ENCODE measurements around the gene RGP1. TPM values are rescaled to one million over a fixed set of nuclear protein-coding genes. Genes with fewer than 3 reads are reported as not detected.

RGP1 gene
- total RNA-seq, 1 experiment from 2014 or later: 13.4 TPM

DNA sequence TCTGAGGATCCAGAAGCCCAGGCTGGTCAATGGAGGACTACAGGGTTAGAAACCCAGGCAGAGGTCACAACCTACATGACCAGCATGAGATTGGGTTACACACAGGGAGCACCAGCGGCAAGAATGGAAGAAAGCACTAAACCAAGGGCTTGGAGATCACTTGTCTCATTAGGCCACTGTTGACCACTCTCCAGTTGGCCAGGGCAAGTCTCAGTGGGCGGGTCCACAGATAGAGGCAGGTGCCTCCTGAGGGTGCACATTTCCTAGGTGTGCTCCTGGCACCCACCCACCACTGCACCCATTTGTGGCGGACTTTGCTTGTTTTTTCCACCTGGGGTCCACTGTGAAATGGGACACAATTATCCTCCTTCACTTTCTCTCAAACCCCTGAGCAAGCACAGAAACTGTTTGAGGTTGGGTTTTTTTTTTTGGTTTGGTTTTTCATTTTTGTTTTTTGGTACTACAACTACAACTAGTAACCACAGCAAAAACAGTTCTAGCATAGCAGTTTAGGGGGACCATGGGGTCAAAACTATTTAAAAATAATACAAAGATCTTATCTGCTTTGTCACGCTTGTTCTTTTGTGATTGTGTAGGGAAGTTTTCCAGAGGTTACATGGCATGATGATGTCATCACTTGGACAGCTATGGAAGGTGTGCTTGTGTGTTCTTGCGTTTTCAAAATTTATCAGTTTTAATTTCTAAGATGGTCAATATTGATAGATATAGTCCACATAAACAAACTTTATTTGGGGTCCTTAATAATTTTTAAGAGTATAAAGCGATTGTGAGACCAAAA, 48.4 kb downstream of the RGP1 start:
- H4K20me1 ChIP-seq (ENCODE audit: insufficient read depth, low read depth, low read length): no peaks in the 10 kb centered on the region

DNA sequence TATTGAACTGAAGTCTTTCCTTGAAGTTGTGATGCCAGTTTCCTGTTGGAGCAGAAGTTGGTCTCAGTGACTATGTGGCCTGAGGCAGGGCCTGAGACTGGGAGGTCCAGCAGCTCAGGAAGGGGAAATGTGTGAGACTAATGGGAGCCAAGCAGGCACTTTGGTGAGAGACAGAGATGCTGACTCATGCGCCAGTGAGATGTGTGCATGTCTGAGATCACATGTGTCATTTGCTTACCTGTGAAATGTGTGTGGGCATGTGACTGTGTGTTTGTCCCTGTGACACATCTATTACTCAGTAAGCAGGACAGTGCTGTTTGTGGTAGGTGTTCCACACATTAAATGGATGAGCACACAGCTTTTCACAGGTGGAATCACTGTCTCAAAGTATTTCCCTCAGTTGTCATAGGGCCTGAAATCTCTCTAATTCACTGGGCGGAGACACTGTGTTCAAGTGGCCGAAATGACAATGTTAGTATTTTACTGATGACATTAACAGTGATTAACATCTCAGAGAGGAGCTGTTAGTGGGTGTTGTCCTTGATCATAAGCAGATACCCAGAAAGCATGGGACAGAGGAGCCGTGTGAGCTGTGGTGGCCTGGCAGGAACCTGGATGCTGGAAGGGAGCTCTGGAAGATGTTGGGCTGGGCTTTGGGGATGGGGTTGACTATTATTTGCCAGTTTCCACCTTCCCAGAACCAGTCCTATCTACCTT, 49.7 kb downstream of the RGP1 start:
- no peak overlapping the region for H3K4me2 ChIP-seq (ENCODE audit: low read depth, low read length, poor library complexity, severe bottlenecking)
- no peak for DNase-seq

More for the DNA sequence above, 48.4 kb downstream of the RGP1 start:
- Histone ChIP-seq H3K9ac (ENCODE audit: low read length) (no peak overlapping the region), H3K27me3 (ENCODE audit: low read length) (no peaks in the 10 kb centered on the region), H3K27ac (ENCODE audit: low read length) (no peak overlapping the region), H3K4me2 (ENCODE audit: low read depth, low read length, poor library complexity, severe bottlenecking) (no peak overlapping the region), H3K79me2 (ENCODE audit: low read length) (no peaks in the 10 kb centered on the region), H3K9me2 (replicated peaks; ENCODE audit: insufficient read depth, low read length) (no peaks in the 10 kb centered on the region), H3K4me3 (ENCODE audit: low read length) (no peak overlapping the region), H3K36me3 (ENCODE audit: insufficient read depth, low read length) (peaks cover 6% of the 10 kb centered on the region; the same call in 1 of the 2 replicates), H2AFZ (ENCODE audit: low read length) (no peak overlapping the region), H3K4me1 (ENCODE audit: low read length) (no peaks in the 10 kb centered on the region), H3K9me3 (ENCODE audit: low read length) (no peaks in the 10 kb centered on the region)
- DNase-seq: no peak

DNA sequence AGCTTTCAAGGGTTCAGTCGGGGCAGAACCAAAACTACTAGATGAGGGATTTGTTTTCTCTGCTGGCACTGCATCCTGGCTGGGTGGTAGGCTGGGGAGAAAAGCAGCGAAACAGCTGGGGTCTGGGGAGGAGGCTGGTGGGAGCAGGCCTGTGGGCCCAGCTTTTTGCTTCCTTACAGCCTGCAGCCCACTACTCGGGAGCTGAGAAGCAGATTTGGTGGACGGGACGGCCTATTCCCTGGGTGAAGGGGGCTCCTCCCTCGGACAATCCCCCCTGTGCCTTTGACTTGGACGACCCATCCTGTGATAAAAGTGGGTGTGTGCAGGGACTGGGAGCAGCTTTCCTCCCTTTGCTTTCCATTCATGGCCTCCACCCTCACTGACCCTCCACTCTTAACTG, 51.4 kb downstream of the RGP1 start:
- DNase-seq: no peak
- Histone ChIP-seq H3K4me3 (ENCODE audit: low read length) (no peak overlapping the region), H3K4me2 (ENCODE audit: low read depth, low read length, poor library complexity, severe bottlenecking) (no peak overlapping the region), H3K27me3 (ENCODE audit: low read length) (no peaks in the 10 kb centered on the region), H3K79me2 (ENCODE audit: low read length) (no peaks in the 10 kb centered on the region), H3K9me2 (replicated peaks; ENCODE audit: insufficient read depth, low read length) (no peaks in the 10 kb centered on the region), H3K36me3 (ENCODE audit: insufficient read depth, low read length) (peaks cover 11% of the 10 kb centered on the region; the same call in 1 of the 2 replicates), H3K9me3 (ENCODE audit: low read length) (no peaks in the 10 kb centered on the region), H2AFZ (ENCODE audit: low read length) (no peak overlapping the region), H3K9ac (ENCODE audit: low read length) (no peak overlapping the region), H4K20me1 (ENCODE audit: insufficient read depth, low read depth, low read length) (no peaks in the 10 kb centered on the region), H3K4me1 (ENCODE audit: low read length) (no peaks in the 10 kb centered on the region), H3K27ac (ENCODE audit: low read length) (no peak overlapping the region)

More for the DNA sequence above, 49.7 kb downstream of the RGP1 start:
- Histone ChIP-seq H3K4me1 (ENCODE audit: low read length) (no peaks in the 10 kb centered on the region), H3K36me3 (ENCODE audit: insufficient read depth, low read length) (peaks cover 11% of the 10 kb centered on the region; the same call in 1 of the 2 replicates), H3K79me2 (ENCODE audit: low read length) (no peaks in the 10 kb centered on the region), H3K9ac (ENCODE audit: low read length) (no peak overlapping the region), H3K4me3 (ENCODE audit: low read length) (no peak overlapping the region), H3K27me3 (ENCODE audit: low read length) (no peaks in the 10 kb centered on the region), H3K9me2 (replicated peaks; ENCODE audit: insufficient read depth, low read length) (no peaks in the 10 kb centered on the region), H2AFZ (ENCODE audit: low read length) (no peak overlapping the region), H3K9me3 (ENCODE audit: low read length) (no peaks in the 10 kb centered on the region), H3K27ac (ENCODE audit: low read length) (no peak overlapping the region), H4K20me1 (ENCODE audit: insufficient read depth, low read depth, low read length) (no peaks in the 10 kb centered on the region)

DNA sequence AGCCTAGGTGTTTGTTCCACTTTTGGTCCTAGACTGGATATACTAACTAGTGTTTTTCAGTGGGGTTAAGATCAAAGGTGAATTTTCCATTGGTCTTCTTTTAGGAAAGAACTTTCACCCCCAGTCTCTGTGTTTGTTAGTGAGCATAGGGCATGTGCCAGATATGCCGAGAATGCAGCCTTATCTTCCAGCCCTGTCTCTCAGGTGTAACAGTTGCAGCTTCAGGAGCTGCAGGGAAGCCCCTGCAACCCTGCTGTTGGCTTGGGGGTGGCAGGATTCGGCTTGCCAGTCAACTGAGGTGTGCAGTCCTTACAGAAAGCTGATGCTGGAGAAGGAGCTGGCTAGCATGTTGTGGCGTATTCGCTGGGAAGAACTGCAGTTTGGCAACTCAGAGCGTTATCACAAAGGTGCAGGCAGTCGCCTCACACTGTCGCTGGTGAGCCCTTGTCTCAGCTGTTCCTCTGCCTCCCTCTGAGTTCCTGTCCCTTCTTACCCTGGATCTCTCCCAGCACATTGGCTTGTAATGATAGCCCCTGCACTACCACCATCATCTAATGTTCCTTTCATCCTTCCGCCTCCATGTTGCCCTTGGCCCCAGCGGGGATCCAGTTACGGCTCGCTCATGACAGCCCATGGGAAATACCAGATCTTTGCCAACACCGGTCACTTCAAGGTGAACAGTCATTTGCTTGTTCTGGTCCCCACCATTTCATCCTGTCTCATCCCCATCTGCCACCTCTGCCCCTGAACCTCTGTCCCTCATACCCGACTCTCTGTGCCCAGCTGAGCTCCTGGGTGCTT, 52.4 kb downstream of the RGP1 start:
- Histone ChIP-seq H3K9ac (ENCODE audit: low read length) (0 out of 2 replicates have a peak overlapping the region, but pooled peaks have one; percentile 10), H3K4me1 (ENCODE audit: low read length) (no peaks in the 10 kb centered on the region), H3K9me3 (ENCODE audit: low read length) (no peaks in the 10 kb centered on the region), H4K20me1 (ENCODE audit: insufficient read depth, low read depth, low read length) (no peaks in the 10 kb centered on the region), H3K27me3 (ENCODE audit: low read length) (no peaks in the 10 kb centered on the region), H3K36me3 (ENCODE audit: insufficient read depth, low read length) (peaks cover 14% of the 10 kb centered on the region), H2AFZ (ENCODE audit: low read length) (no peak overlapping the region), H3K9me2 (replicated peaks; ENCODE audit: insufficient read depth, low read length) (no peaks in the 10 kb centered on the region), H3K4me2 (ENCODE audit: low read depth, low read length, poor library complexity, severe bottlenecking) (no peak overlapping the region), H3K4me3 (ENCODE audit: low read length) (no peak overlapping the region), H3K79me2 (ENCODE audit: low read length) (no peaks in the 10 kb centered on the region), H3K27ac (ENCODE audit: low read length) (no peak overlapping the region)
- no peak for DNase-seq

DNA sequence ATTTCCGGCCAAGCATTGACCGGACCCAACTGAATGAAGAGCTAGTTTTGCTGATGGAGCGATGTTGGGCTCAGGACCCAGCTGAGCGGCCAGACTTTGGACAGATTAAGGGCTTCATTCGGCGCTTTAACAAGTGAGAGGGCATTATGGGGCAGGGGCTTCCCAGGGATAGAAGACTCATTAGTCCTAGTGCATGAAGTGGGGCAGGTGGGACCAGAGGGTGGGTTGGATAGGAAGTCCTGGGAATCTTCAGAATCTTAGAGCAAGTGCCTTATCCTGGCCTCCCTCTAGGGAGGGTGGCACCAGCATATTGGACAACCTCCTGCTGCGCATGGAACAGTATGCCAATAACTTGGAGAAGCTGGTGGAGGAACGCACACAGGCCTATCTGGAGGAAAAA, 57.0 kb downstream of the RGP1 start:
- no peak overlapping the region for H2AFZ ChIP-seq (ENCODE audit: low read length)
- H3K36me3 ChIP-seq (ENCODE audit: insufficient read depth, low read length): peaks cover 32% of the 10 kb centered on the region
- H3K9me3 ChIP-seq (ENCODE audit: low read length): no peaks in the 10 kb centered on the region
- H3K79me2 ChIP-seq (ENCODE audit: low read length): no peaks in the 10 kb centered on the region
- no peaks in the 10 kb centered on the region for H4K20me1 ChIP-seq (ENCODE audit: insufficient read depth, low read depth, low read length)
- H3K27me3 ChIP-seq (ENCODE audit: low read length): no peaks in the 10 kb centered on the region
- DNase-seq: no peak
- no peak overlapping the region for H3K4me3 ChIP-seq (ENCODE audit: low read length)
- no peak overlapping the region for H3K4me2 ChIP-seq (ENCODE audit: low read depth, low read length, poor library complexity, severe bottlenecking)
- H3K4me1 ChIP-seq (ENCODE audit: low read length): peaks cover 3% of the 10 kb centered on the region
- H3K27ac ChIP-seq (ENCODE audit: low read length): no peak overlapping the region
- no peak overlapping the region for H3K9ac ChIP-seq (ENCODE audit: low read length)
- no peaks in the 10 kb centered on the region for H3K9me2 ChIP-seq (replicated peaks; ENCODE audit: insufficient read depth, low read length)

Small RNA genes within 50 kb of the gene (small RNA-seq; reads per million reads assigned to genes)
- gene MIR6853: not detected

Other genes starting within 250 kb of the RGP1 start
- gene TESK1, start 144.0 kb upstream of the RGP1 start, total RNA-seq (2014; rRNA removed; shearing (Covaris generic); ENCODE audit: low replicate concordance): 20.2 and 30.6 TPM in 2 replicates
- gene CD72, start 130.9 kb upstream of the RGP1 start, total RNA-seq (2014; rRNA removed; shearing (Covaris generic); ENCODE audit: low replicate concordance): 5.6 and 7.8 TPM in 2 replicates
- gene SIT1, start 98.4 kb upstream of the RGP1 start, total RNA-seq (2014; rRNA removed; shearing (Covaris generic); ENCODE audit: low replicate concordance): 97.6 and 117 TPM in 2 replicates
- gene RMRP, start 91.3 kb upstream of the RGP1 start, total RNA-seq (2014; rRNA removed; shearing (Covaris generic); ENCODE audit: low replicate concordance): 23,349 and 56,129 TPM in 2 replicates
- 13.2 and 24.0 TPM in 2 replicates for gene CCDC107, start 91.0 kb upstream of the RGP1 start, total RNA-seq (2014; rRNA removed; shearing (Covaris generic); ENCODE audit: low replicate concordance)
- gene ARHGEF39, start 84.1 kb upstream of the RGP1 start, total RNA-seq (2014; rRNA removed; shearing (Covaris generic); ENCODE audit: low replicate concordance): 15.3 and 16.0 TPM in 2 replicates
- 26.8 and 35.2 TPM in 2 replicates for gene CA9, start 75.4 kb upstream of the RGP1 start, total RNA-seq (2014; rRNA removed; shearing (Covaris generic); ENCODE audit: low replicate concordance)
- 0.19 TPM in 1 of 2 replicates, not detected in the other for gene TPM2, start 59.4 kb upstream of the RGP1 start, total RNA-seq (2014; rRNA removed; shearing (Covaris generic); ENCODE audit: low replicate concordance)
- 54.2 and 94.0 TPM in 2 replicates for gene TLN1, start 17.1 kb upstream of the RGP1 start, total RNA-seq (2014; rRNA removed; shearing (Covaris generic); ENCODE audit: low replicate concordance)
- gene CREB3, start 16.6 kb upstream of the RGP1 start, total RNA-seq (2014; rRNA removed; shearing (Covaris generic); ENCODE audit: low replicate concordance): 10.8 and 17.1 TPM in 2 replicates
- gene GBA2, start 59 bp upstream of the RGP1 start, total RNA-seq (2014; rRNA removed; shearing (Covaris generic); ENCODE audit: low replicate concordance): 54.9 and 74.2 TPM in 2 replicates
- gene MSMP, start 5.0 kb downstream of the RGP1 start, total RNA-seq (2014; rRNA removed; shearing (Covaris generic); ENCODE audit: low replicate concordance): 1.1 and 4.2 TPM in 2 replicates
- gene NPR2, start 42.3 kb downstream of the RGP1 start, total RNA-seq (2014; rRNA removed; shearing (Covaris generic); ENCODE audit: low replicate concordance): 8.5 and 18.0 TPM in 2 replicates
- 0.07 and 0.90 TPM in 2 replicates for gene SPAG8, start 63.0 kb downstream of the RGP1 start, total RNA-seq (2014; rRNA removed; shearing (Covaris generic); ENCODE audit: low replicate concordance)
- gene HINT2, start 65.8 kb downstream of the RGP1 start, total RNA-seq (2014; rRNA removed; shearing (Covaris generic); ENCODE audit: low replicate concordance): 84.0 and 146 TPM in 2 replicates
- not detected in 2 replicates for gene FAM221B, start 79.4 kb downstream of the RGP1 start, total RNA-seq (2014; rRNA removed; shearing (Covaris generic); ENCODE audit: low replicate concordance)
- 2.9 and 3.0 TPM in 2 replicates for gene TMEM8B, start 79.9 kb downstream of the RGP1 start, total RNA-seq (2014; rRNA removed; shearing (Covaris generic); ENCODE audit: low replicate concordance)
- not detected in 2 replicates for gene OR13J1, start 121.1 kb downstream of the RGP1 start, total RNA-seq (2014; rRNA removed; shearing (Covaris generic); ENCODE audit: low replicate concordance)
- gene HRCT1, start 156.9 kb downstream of the RGP1 start, total RNA-seq (2014; rRNA removed; shearing (Covaris generic); ENCODE audit: low replicate concordance): not detected in 2 replicates
- gene SPAAR, start 160.2 kb downstream of the RGP1 start, total RNA-seq (2014; rRNA removed; shearing (Covaris generic); ENCODE audit: low replicate concordance): not detected in 2 replicates
- gene OR2S2, start 208.9 kb downstream of the RGP1 start, total RNA-seq (2014; rRNA removed; shearing (Covaris generic); ENCODE audit: low replicate concordance): not detected in 2 replicates